ENCODE results near the gene HOXD11.

- TF ChIP-seq POLR2AphosphoS5 (IDR thresholded peaks at IDR 0.05) (no peak), CTCF (IDR thresholded peaks at IDR 0.05; ENCODE audit: poor library complexity, severe bottlenecking) (no peak), EP300 (conservative IDR thresholded peaks at IDR 0.05; ENCODE audit: poor library complexity, severe bottlenecking) (no peak), EZH2 (IDR thresholded peaks at IDR 0.05; ENCODE audit: borderline replicate concordance, insufficient read depth, low read length, poor library complexity, severe bottlenecking) (no peak), MXI1 (conservative IDR thresholded peaks at IDR 0.05; ENCODE audit: poor library complexity, severe bottlenecking) (no peak)
Observed at GRCh38 chr2:176095421-176095820, 11.7 kb upstream of the HOXD11 start.
